ENCODE results near the gene KIAA0825.
"Not testable (repeated sequence)": the region's sequence is repeated elsewhere in the genome, so short reads cannot be mapped to it uniquely, and the experiment has no call there.

KIAA0825 gene

GRCh38 chr5:94378062-94378461 is 240.3 kb downstream of the KIAA0825 start:
- no peak for DNase-seq (ENCODE audit: low read depth in 3 of 3, low spot score in 1 of 3)

GRCh38 chr5:94376672-94377345 is 241.6 kb downstream of the KIAA0825 start:
- DNase-seq (ENCODE audit: low read depth in 3 of 3, low spot score in 1 of 3): no peak

GRCh38 chr5:94375801-94376200 is 242.6 kb downstream of the KIAA0825 start:
- DNase-seq (ENCODE audit: low read depth in 3 of 3, low spot score in 1 of 3): no peak

GRCh38 chr5:94374336-94374735 is 244.1 kb downstream of the KIAA0825 start:
- DNase-seq (ENCODE audit: low read depth in 3 of 3, low spot score in 1 of 3): no peak

GRCh38 chr5:94367900-94368299 is 250.5 kb downstream of the KIAA0825 start:
- DNase-seq (ENCODE audit: low read depth in 3 of 3, low spot score in 1 of 3): no peak

GRCh38 chr5:94366811-94367210 is 251.6 kb downstream of the KIAA0825 start:
- no peak for DNase-seq (ENCODE audit: low read depth in 3 of 3, low spot score in 1 of 3)

GRCh38 chr5:94362857-94363256 is 255.5 kb downstream of the KIAA0825 start:
- no peak for DNase-seq (ENCODE audit: low read depth in 3 of 3, low spot score in 1 of 3)

GRCh38 chr5:94361832-94362796 is 256.3 kb downstream of the KIAA0825 start:
- DNase-seq (ENCODE audit: low read depth in 3 of 3, low spot score in 1 of 3): no peak

GRCh38 chr5:94361161-94361560 is 257.2 kb downstream of the KIAA0825 start:
- no peak for DNase-seq (ENCODE audit: low read depth in 3 of 3, low spot score in 1 of 3)

GRCh38 chr5:94360382-94361130 is 257.8 kb downstream of the KIAA0825 start:
- no peak for DNase-seq (ENCODE audit: low read depth in 3 of 3, low spot score in 1 of 3)

GRCh38 chr5:94359880-94360279 is 258.5 kb downstream of the KIAA0825 start:
- no peak for DNase-seq (ENCODE audit: low read depth in 3 of 3, low spot score in 1 of 3)

GRCh38 chr5:94355811-94356210 is 262.6 kb downstream of the KIAA0825 start:
- DNase-seq (ENCODE audit: low read depth in 3 of 3, low spot score in 1 of 3): no peak

GRCh38 chr5:94354837-94355485 is 263.4 kb downstream of the KIAA0825 start:
- DNase-seq (ENCODE audit: low read depth in 3 of 3, low spot score in 1 of 3): not testable (repeated sequence)

- DNase-seq (ENCODE audit: low read depth in 3 of 3, low spot score in 1 of 3): no peak
Measured at GRCh38 chr5:94353605-94354004, 264.8 kb downstream of the KIAA0825 start.

- no peak for DNase-seq (ENCODE audit: low read depth in 3 of 3, low spot score in 1 of 3)
Measured at GRCh38 chr5:94347130-94347529, 271.3 kb downstream of the KIAA0825 start.

GRCh38 chr5:94345257-94345656 is 273.1 kb downstream of the KIAA0825 start:
- DNase-seq (ENCODE audit: low read depth in 3 of 3, low spot score in 1 of 3): no peak

- DNase-seq (ENCODE audit: low read depth in 3 of 3, low spot score in 1 of 3): no peak
Measured at GRCh38 chr5:94337617-94338016, 280.8 kb downstream of the KIAA0825 start.

GRCh38 chr5:94335936-94336335 is 282.5 kb downstream of the KIAA0825 start:
- no peak for DNase-seq (ENCODE audit: low read depth in 3 of 3, low spot score in 1 of 3)

- DNase-seq (ENCODE audit: low read depth in 3 of 3, low spot score in 1 of 3): no peak
Measured at GRCh38 chr5:94329115-94329514, 289.3 kb downstream of the KIAA0825 start.

- DNase-seq (ENCODE audit: low read depth in 3 of 3, low spot score in 1 of 3): no peak
Measured at GRCh38 chr5:94326586-94326985, 291.8 kb downstream of the KIAA0825 start.
